GM18867 (cell line): ENCODE data around the gene RPL18.
A peak's percentile ranks its signal among the peaks of the same experiment; 100 is the strongest.
"Not testable (repeated sequence)": the region's sequence is repeated elsewhere in the genome, so short reads cannot be mapped to it uniquely, and the experiment has no call there.

Source experiments
- ATAC-seq: cut with Tn5 transposase; IDR thresholded peaks from one replicate; pipeline ENCODE4 v1.9.1; 2021; ENCODE audit warnings: mild to moderate bottlenecking, moderate library complexity; ENCODE audit not compliant: unreplicated experiment

RPL18 gene

GRCh38 chr19:48644839-48645619, 26.1 kb upstream of the RPL18 start:
- peak; percentile 38 for ATAC-seq

- ATAC-seq = no peak
Observed at GRCh38 chr19:48644355-48644754, 25.4 kb upstream of the RPL18 start.

- no peak for ATAC-seq
Observed at GRCh38 chr19:48642862-48643261, 23.9 kb upstream of the RPL18 start.

- ATAC-seq = no peak
Observed at GRCh38 chr19:48641850-48642249, 22.9 kb upstream of the RPL18 start.

GRCh38 chr19:48639483-48640375, 20.8 kb upstream of the RPL18 start:
- ATAC-seq = no peak

GRCh38 chr19:48638831-48639381, 19.9 kb upstream of the RPL18 start:
- ATAC-seq = no peak

GRCh38 chr19:48637948-48638830, 19.2 kb upstream of the RPL18 start:
- peak; percentile 13 for ATAC-seq

- peak; percentile 74 for ATAC-seq
Observed at GRCh38 chr19:48637449-48637947, 18.5 kb upstream of the RPL18 start.

GRCh38 chr19:48636859-48637448, 18.0 kb upstream of the RPL18 start, which contains the start of gene DBP:
Gene DBP, minus strand, starts transcription at chr19:48637379. Its CDS starts 385 bp downstream, at chr19:48636994.
- ATAC-seq = no peak

GRCh38 chr19:48635966-48636858, 17.2 kb upstream of the RPL18 start:
- no peak for ATAC-seq

- ATAC-seq = no peak
Observed at GRCh38 chr19:48635263-48635965, 16.4 kb upstream of the RPL18 start.

GRCh38 chr19:48634424-48635262, 15.7 kb upstream of the RPL18 start:
- peak; percentile 36 for ATAC-seq

GRCh38 chr19:48634036-48634342, 15.0 kb upstream of the RPL18 start:
- no peak for ATAC-seq

GRCh38 chr19:48633148-48634035, 14.4 kb upstream of the RPL18 start:
- no peak for ATAC-seq

GRCh38 chr19:48632692-48633147, 13.7 kb upstream of the RPL18 start:
- no peak for ATAC-seq

- ATAC-seq = not testable (repeated sequence)
Observed at GRCh38 chr19:48632286-48632685, 13.3 kb upstream of the RPL18 start.

GRCh38 chr19:48631225-48631624, 12.2 kb upstream of the RPL18 start:
- no peak for ATAC-seq
